Chondrocyte (in vitro differentiated cells): ENCODE results near the gene C1QC. TPM values are rescaled to one million over a fixed set of nuclear protein-coding genes. Genes with fewer than 3 reads are reported as not detected.

Source experiments
- DNase-seq: peaks from one replicate; pipeline ENCODE4 v3.0.0; 2021; ENCODE audit warnings: mixed read lengths, low spot score
- H3K27ac Mint-ChIP-seq: one replicate; pipeline ENCODE4 v1.8.0; 2021; ENCODE audit warnings: mild to moderate bottlenecking, moderate library complexity, mixed read lengths; ENCODE audit not compliant: unreplicated experiment
- H3K27me3 Mint-ChIP-seq: 2 replicates; pipeline ENCODE4 v1.8.0; 2021; ENCODE audit warnings: low read depth, mixed read lengths
- H3K36me3 Mint-ChIP-seq: 2 replicates; pipeline ENCODE4 v1.8.0; 2021; ENCODE audit warnings: low read depth, mixed read lengths
- H3K4me1 Mint-ChIP-seq: 2 replicates; pipeline ENCODE4 v1.8.0; 2021; ENCODE audit warnings: low read depth, mild to moderate bottlenecking, mixed read lengths
- H3K4me3 Mint-ChIP-seq: one replicate; pipeline ENCODE4 v1.8.0; 2021; ENCODE audit warnings: mild to moderate bottlenecking, moderate library complexity, mixed read lengths; ENCODE audit not compliant: unreplicated experiment
- H3K9me3 Mint-ChIP-seq: 2 replicates; pipeline ENCODE4 v1.8.0; 2021; ENCODE audit warnings: low read depth, mixed read lengths
- total RNA-seq: library from RNA; stranded (reverse); gene quantifications from 3 replicates; pipeline ENCODE4 v1.2.1, GENCODE V29; 2021
- TF ChIP-seq, protein P1 (sequence below): fragments of 200-600 bp; sonication (generic); IDR thresholded peaks from 2 replicates; pipeline ENCODE4 v1.5.0; 2021; ENCODE audit warnings: antibody characterized with exemption, mild to moderate bottlenecking, moderate library complexity

C1QC gene
- total RNA-seq, 1 donor from 2014 or later = not detected

DNA sequence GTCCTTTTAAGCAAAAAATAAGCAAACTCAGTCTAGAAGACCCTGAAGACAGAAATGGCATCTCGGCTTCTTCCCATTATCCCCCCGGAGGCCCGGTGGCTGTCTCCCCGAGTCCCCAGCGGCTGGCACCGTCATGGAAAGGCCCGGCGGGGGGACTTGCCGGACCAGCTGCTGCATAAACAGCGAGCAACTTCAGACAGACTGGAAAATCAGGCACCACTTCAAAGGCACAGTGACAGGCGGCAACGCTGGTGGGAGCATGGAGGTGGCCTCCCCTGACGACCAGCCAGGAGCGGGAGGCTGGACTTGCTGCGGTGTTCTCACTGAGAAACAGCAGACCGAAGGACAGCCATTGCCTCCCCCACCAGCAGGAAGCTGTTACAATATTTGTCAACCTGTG, 25.4 kb upstream of the C1QC start:
- no peak for DNase-seq
- Mint-ChIP-seq H3K9me3 (no peaks in the 10 kb centered on the region), H3K27ac (no peak overlapping the region), H3K27me3 (peaks cover 74% of the 10 kb centered on the region), H3K4me3 (no peak overlapping the region), H3K36me3 (no peaks in the 10 kb centered on the region), H3K4me1 (no peaks in the 10 kb centered on the region)
- TF ChIP-seq, protein P1, sequence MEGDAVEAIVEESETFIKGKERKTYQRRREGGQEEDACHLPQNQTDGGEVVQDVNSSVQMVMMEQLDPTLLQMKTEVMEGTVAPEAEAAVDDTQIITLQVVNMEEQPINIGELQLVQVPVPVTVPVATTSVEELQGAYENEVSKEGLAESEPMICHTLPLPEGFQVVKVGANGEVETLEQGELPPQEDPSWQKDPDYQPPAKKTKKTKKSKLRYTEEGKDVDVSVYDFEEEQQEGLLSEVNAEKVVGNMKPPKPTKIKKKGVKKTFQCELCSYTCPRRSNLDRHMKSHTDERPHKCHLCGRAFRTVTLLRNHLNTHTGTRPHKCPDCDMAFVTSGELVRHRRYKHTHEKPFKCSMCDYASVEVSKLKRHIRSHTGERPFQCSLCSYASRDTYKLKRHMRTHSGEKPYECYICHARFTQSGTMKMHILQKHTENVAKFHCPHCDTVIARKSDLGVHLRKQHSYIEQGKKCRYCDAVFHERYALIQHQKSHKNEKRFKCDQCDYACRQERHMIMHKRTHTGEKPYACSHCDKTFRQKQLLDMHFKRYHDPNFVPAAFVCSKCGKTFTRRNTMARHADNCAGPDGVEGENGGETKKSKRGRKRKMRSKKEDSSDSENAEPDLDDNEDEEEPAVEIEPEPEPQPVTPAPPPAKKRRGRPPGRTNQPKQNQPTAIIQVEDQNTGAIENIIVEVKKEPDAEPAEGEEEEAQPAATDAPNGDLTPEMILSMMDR = no peak

DNA sequence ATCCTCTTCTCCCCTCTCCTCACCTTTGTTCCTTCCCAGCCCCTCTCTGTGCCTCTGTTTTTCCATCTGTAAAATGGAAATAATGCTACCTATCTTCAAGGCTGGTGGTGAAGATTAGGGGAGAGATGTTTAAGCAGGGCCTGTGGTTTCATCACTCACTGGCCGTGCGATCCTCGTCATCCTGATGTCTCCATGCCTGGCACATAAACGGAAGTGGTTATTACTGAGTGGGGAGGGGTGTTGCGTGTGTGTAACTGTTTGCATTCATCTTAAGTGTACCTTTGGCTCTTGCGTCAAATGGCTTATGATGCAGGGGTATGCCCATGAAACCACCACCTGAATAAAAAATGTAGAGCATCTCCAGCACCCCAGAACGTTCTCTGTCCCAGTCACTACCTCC, 24.2 kb upstream of the C1QC start:
- no peaks in the 10 kb centered on the region for H3K36me3 Mint-ChIP-seq
- H3K4me3 Mint-ChIP-seq = no peak overlapping the region
- peaks cover 73% of the 10 kb centered on the region for H3K27me3 Mint-ChIP-seq
- H3K4me1 Mint-ChIP-seq = no peaks in the 10 kb centered on the region
- DNase-seq = no peak
- H3K27ac Mint-ChIP-seq = no peak overlapping the region
- TF ChIP-seq, protein P1 = no peak
- H3K9me3 Mint-ChIP-seq = no peaks in the 10 kb centered on the region

DNA sequence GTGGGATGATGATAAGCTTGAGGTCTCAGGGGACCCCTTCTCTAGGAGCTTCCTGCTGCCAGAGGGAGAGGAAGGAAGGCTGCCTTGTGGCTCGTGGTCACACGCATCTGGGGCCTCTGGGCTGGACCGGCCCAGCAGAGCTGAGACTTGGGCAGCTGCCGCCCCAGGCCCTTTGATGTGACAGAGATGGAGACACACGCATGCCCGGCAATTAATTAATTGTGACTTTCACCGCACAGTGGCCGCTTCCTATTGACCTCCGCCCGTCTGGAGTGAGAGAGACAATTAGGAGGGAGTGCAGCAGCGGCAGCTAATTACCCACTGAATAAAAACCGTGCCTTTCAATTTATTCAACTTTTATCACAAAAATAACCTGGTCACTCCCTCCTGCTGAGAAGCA, 23.6 kb upstream of the C1QC start:
- TF ChIP-seq, protein P1 = no peak
- Mint-ChIP-seq H3K4me3 (no peak overlapping the region), H3K4me1 (no peaks in the 10 kb centered on the region), H3K36me3 (no peaks in the 10 kb centered on the region), H3K9me3 (no peaks in the 10 kb centered on the region), H3K27ac (no peak overlapping the region), H3K27me3 (peaks cover 74% of the 10 kb centered on the region)
- DNase-seq = no peak

- no peak for DNase-seq
- Mint-ChIP-seq H3K4me1 (no peaks in the 10 kb centered on the region), H3K27ac (no peak overlapping the region), H3K4me3 (no peak overlapping the region), H3K9me3 (no peaks in the 10 kb centered on the region), H3K36me3 (no peaks in the 10 kb centered on the region), H3K27me3 (peaks cover 65% of the 10 kb centered on the region)
- TF ChIP-seq, protein P1 = no peak
Observed at GRCh38 chr1:22621761-22622160, 21.7 kb upstream of the C1QC start.

DNA sequence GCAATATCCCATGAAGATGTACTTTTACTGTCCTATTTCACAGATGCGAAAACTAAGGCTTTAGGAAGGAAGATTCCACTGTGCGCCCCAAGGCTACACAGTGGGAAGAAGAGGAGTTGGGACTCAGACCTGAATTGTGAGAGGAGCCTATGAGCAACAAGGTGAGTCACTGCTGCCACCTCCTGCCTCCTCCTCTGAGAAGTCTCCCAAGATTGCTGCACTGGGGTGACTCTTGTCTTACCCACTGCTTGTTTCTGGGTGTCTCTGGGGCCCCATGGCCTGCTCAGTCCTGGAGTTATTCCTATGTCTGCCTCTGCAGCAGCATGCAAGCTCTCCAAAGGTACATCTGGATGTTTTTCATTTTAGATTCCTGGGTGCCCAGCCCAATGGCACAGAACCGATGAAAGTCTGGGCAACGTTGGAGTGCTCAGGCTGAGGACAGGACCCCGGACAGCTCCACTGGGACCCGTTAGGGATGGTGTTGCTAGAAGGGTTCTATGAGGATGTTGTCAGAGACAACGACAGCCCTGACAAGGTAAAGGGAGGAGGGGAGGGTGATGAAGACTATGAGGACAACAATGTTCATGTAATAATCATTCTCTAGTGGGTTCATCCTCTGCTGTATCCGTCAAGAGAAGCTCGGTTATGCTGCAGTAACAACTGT, 18.0 kb upstream of the C1QC start:
- TF ChIP-seq, protein P1 = no peak
- Mint-ChIP-seq H3K4me3 (no peak overlapping the region), H3K27ac (no peak overlapping the region), H3K27me3 (peaks cover 60% of the 10 kb centered on the region), H3K4me1 (no peaks in the 10 kb centered on the region), H3K36me3 (no peaks in the 10 kb centered on the region), H3K9me3 (no peaks in the 10 kb centered on the region)
- DNase-seq = no peak
